ENCODE data around the gene COL17A1. TPM values are rescaled to one million over a fixed set of nuclear protein-coding genes. Genes with fewer than 3 reads are reported as not detected.
A peak's percentile ranks its signal among the peaks of the same experiment; 100 is the strongest.

COL17A1 gene
- total and polyA plus RNA-seq, 9 of the 15 experiments (the other 6 are each of a cell fraction or from before 2014, with no cell fraction given) = not detected

DNA sequence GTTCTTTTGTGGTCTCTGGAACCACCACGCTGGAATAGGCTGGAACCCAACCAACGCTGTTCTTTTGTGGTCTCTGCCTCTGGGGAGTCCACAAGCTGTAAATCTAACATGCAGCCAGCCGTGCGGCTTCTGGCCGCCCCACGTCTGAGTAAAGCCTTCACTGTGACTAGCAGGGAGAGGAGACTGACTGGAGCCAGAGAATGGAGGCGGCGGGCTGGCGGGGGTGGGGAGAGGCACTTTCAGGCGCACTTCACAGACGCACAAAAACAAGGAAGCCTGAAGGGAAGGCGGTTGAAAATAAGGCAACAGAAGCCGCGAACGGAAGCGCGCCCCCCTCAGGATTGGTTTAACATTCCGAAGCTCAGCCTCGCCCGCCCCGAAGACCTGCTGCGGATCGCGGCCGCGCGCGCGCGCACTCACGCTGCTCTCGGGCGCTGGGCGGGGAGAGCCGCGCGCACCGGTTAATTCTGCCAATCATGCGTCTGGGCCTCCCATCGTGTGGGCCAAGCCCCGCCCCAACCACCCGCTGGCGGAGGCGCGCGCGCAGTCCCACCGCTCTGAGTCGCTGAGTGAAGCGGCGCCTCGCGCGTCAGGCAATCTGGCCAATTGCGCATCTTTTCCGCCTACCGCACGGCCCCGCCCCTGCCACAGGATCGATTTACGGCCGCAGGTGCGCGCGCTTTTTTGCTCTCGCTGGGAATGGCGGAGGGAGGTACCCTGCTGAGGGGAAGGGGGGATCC, 36.0 kb upstream of the COL17A1 start, which contains the start of gene SFR1 (continued):
- TF ChIP-seq, protein P1, sequence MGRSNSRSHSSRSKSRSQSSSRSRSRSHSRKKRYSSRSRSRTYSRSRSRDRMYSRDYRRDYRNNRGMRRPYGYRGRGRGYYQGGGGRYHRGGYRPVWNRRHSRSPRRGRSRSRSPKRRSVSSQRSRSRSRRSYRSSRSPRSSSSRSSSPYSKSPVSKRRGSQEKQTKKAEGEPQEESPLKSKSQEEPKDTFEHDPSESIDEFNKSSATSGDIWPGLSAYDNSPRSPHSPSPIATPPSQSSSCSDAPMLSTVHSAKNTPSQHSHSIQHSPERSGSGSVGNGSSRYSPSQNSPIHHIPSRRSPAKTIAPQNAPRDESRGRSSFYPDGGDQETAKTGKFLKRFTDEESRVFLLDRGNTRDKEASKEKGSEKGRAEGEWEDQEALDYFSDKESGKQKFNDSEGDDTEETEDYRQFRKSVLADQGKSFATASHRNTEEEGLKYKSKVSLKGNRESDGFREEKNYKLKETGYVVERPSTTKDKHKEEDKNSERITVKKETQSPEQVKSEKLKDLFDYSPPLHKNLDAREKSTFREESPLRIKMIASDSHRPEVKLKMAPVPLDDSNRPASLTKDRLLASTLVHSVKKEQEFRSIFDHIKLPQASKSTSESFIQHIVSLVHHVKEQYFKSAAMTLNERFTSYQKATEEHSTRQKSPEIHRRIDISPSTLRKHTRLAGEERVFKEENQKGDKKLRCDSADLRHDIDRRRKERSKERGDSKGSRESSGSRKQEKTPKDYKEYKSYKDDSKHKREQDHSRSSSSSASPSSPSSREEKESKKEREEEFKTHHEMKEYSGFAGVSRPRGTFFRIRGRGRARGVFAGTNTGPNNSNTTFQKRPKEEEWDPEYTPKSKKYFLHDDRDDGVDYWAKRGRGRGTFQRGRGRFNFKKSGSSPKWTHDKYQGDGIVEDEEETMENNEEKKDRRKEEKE (IDR thresholded peaks at IDR 0.05; ENCODE audit: borderline replicate concordance in 1 of 2, control insufficient read depth in 1 of 2, low read depth in 2 of 2, low read length in 1 of 2) = no peak
- TF ChIP-seq CAMTA2 (CRISPR knock-in tag; conservative IDR thresholded peaks at IDR 0.05) (no peak), ZNF197 (CRISPR knock-in tag; IDR thresholded peaks at IDR 0.05; ENCODE audit: low read depth) (peak; percentile 77; the same call in 1 of the 2 replicates), FOS (IDR thresholded peaks at IDR 0.05; ENCODE audit: extremely low read depth, insufficient read length) (no peak), HNRNPLL (IDR thresholded peaks at IDR 0.05; ENCODE audit: low read depth, low read length, poor library complexity, severe bottlenecking) (peak; percentile 90), NCOA1 (IDR thresholded peaks at IDR 0.05; ENCODE audit: low read depth) (no peak), ZNF408 (CRISPR knock-in tag; IDR thresholded peaks at IDR 0.05; ENCODE audit: low read depth) (no peak)
- TF ChIP-seq, protein P2, sequence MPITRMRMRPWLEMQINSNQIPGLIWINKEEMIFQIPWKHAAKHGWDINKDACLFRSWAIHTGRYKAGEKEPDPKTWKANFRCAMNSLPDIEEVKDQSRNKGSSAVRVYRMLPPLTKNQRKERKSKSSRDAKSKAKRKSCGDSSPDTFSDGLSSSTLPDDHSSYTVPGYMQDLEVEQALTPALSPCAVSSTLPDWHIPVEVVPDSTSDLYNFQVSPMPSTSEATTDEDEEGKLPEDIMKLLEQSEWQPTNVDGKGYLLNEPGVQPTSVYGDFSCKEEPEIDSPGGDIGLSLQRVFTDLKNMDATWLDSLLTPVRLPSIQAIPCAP (CRISPR knock-in tag; IDR thresholded peaks at IDR 0.05; ENCODE audit: borderline replicate concordance) = 0 out of 2 replicates have a peak, but pooled peaks have one; percentile 43
- TF ChIP-seq, protein P3, sequence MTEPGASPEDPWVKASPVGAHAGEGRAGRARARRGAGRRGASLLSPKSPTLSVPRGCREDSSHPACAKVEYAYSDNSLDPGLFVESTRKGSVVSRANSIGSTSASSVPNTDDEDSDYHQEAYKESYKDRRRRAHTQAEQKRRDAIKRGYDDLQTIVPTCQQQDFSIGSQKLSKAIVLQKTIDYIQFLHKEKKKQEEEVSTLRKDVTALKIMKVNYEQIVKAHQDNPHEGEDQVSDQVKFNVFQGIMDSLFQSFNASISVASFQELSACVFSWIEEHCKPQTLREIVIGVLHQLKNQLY (CRISPR knock-in tag; conservative IDR thresholded peaks at IDR 0.05) = no peak
- TF ChIP-seq, protein P4, sequence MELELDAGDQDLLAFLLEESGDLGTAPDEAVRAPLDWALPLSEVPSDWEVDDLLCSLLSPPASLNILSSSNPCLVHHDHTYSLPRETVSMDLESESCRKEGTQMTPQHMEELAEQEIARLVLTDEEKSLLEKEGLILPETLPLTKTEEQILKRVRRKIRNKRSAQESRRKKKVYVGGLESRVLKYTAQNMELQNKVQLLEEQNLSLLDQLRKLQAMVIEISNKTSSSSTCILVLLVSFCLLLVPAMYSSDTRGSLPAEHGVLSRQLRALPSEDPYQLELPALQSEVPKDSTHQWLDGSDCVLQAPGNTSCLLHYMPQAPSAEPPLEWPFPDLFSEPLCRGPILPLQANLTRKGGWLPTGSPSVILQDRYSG (tag; conservative IDR thresholded peaks at IDR 0.05; ENCODE audit: low read depth) = no peak
- TF ChIP-seq, protein P5, sequence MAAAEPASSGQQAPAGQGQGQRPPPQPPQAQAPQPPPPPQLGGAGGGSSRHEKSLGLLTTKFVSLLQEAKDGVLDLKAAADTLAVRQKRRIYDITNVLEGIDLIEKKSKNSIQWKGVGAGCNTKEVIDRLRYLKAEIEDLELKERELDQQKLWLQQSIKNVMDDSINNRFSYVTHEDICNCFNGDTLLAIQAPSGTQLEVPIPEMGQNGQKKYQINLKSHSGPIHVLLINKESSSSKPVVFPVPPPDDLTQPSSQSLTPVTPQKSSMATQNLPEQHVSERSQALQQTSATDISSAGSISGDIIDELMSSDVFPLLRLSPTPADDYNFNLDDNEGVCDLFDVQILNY (CRISPR knock-in tag; IDR thresholded peaks at IDR 0.05) = no peak
- TF ChIP-seq, protein P6, sequence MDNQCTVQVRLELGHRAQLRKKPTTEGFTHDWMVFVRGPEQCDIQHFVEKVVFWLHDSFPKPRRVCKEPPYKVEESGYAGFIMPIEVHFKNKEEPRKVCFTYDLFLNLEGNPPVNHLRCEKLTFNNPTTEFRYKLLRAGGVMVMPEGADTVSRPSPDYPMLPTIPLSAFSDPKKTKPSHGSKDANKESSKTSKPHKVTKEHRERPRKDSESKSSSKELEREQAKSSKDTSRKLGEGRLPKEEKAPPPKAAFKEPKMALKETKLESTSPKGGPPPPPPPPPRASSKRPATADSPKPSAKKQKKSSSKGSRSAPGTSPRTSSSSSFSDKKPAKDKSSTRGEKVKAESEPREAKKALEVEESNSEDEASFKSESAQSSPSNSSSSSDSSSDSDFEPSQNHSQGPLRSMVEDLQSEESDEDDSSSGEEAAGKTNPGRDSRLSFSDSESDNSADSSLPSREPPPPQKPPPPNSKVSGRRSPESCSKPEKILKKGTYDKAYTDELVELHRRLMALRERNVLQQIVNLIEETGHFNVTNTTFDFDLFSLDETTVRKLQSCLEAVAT (IDR thresholded peaks at IDR 0.05) = 0 out of 4 replicates have a peak, but pooled peaks of 1 of the 2 experiments have one; percentile 27
- TF ChIP-seq, protein P7, sequence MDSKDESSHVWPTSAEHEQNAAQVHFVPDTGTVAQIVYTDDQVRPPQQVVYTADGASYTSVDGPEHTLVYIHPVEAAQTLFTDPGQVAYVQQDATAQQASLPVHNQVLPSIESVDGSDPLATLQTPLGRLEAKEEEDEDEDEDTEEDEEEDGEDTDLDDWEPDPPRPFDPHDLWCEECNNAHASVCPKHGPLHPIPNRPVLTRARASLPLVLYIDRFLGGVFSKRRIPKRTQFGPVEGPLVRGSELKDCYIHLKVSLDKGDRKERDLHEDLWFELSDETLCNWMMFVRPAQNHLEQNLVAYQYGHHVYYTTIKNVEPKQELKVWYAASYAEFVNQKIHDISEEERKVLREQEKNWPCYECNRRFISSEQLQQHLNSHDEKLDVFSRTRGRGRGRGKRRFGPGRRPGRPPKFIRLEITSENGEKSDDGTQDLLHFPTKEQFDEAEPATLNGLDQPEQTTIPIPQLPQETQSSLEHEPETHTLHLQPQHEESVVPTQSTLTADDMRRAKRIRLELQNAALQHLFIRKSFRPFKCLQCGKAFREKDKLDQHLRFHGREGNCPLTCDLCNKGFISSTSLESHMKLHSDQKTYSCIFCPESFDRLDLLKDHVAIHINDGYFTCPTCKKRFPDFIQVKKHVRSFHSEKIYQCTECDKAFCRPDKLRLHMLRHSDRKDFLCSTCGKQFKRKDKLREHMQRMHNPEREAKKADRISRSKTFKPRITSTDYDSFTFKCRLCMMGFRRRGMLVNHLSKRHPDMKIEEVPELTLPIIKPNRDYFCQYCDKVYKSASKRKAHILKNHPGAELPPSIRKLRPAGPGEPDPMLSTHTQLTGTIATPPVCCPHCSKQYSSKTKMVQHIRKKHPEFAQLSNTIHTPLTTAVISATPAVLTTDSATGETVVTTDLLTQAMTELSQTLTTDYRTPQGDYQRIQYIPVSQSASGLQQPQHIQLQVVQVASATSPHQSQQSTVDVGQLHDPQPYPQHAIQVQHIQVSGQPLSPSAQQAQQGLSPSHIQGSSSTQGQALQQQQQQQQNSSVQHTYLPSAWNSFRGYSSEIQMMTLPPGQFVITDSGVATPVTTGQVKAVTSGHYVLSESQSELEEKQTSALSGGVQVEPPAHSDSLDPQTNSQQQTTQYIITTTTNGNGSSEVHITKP (IDR thresholded peaks at IDR 0.05; ENCODE audit: partially characterized antibody) = peak; percentile 5
